Astrocyte (in vitro differentiated cells and primary cell): Measurements from ENCODE around the gene ABHD15. TPM values are rescaled to one million over a fixed set of nuclear protein-coding genes. Genes with fewer than 3 reads are reported as not detected.

Source experiments
- DNase-seq: peaks from one replicate; pipeline ENCODE4 v3.0.0-alpha.2; 2010; ENCODE audit warnings: low read depth
- FAIRE-seq: peaks from 2 replicates; lab custom pipeline; 2011; peaks lifted over from hg19 to GRCh38; lab: Jason Lieb, UNC
- H2AFZ ChIP-seq: 2 replicates; pipeline ENCODE4 v1.6.0; 2012; ENCODE audit warnings: low read depth, low read length, inconsistent platforms
- H3K27ac ChIP-seq: 2 replicates; pipeline ENCODE4 v1.5.1; 2011; ENCODE audit warnings: low read depth, low read length, inconsistent platforms
- H3K27me3 ChIP-seq: 2 replicates; pipeline ENCODE4 v1.6.0; 2011; ENCODE audit warnings: low read length, inconsistent platforms; ENCODE audit not compliant: insufficient read depth
- H3K36me3 ChIP-seq: 2 replicates; pipeline ENCODE4 v1.5.1; 2011; ENCODE audit warnings: low read length, inconsistent platforms; ENCODE audit not compliant: insufficient read depth
- H3K4me1 ChIP-seq: 2 replicates; pipeline ENCODE4 v1.5.1; 2011; ENCODE audit warnings: low read length, inconsistent platforms; ENCODE audit not compliant: insufficient read depth
- H3K4me2 ChIP-seq: 2 replicates; pipeline ENCODE4 v1.6.0; 2012; ENCODE audit warnings: low read length, inconsistent platforms
- H3K4me3 ChIP-seq: 2 replicates; pipeline ENCODE4 v1.5.1; 2011; ENCODE audit warnings: low read depth, mild to moderate bottlenecking, low read length, inconsistent platforms; ENCODE audit not compliant: insufficient read depth
- H3K79me2 ChIP-seq: 2 replicates; pipeline ENCODE4 v1.6.0; 2012; ENCODE audit warnings: mild to moderate bottlenecking, low read length, inconsistent platforms; ENCODE audit not compliant: insufficient read depth
- H3K9ac ChIP-seq: 2 replicates; pipeline ENCODE4 v1.6.0; 2012; ENCODE audit warnings: mild to moderate bottlenecking, low read length, inconsistent platforms
- H3K9me3 ChIP-seq: 2 replicates; pipeline ENCODE4 v1.5.1; 2012; ENCODE audit warnings: low read depth, mild to moderate bottlenecking, low read length, inconsistent platforms; ENCODE audit not compliant: insufficient read depth
- H4K20me1 ChIP-seq: 2 replicates; pipeline ENCODE4 v1.6.0; 2012; ENCODE audit warnings: low read length, inconsistent platforms; ENCODE audit not compliant: insufficient read depth
- H3K27ac Mint-ChIP-seq: one replicate; pipeline ENCODE4 v1.8.0; 2021; ENCODE audit warnings: mild to moderate bottlenecking, mixed read lengths; ENCODE audit not compliant: unreplicated experiment
- H3K27me3 Mint-ChIP-seq: one replicate; pipeline ENCODE4 v1.8.0; 2021; ENCODE audit warnings: low read depth, mixed read lengths; ENCODE audit not compliant: unreplicated experiment
- H3K36me3 Mint-ChIP-seq: one replicate; pipeline ENCODE4 v1.8.0; 2021; ENCODE audit warnings: low read depth, mixed read lengths; ENCODE audit not compliant: unreplicated experiment
- H3K4me1 Mint-ChIP-seq: one replicate; pipeline ENCODE4 v1.8.0; 2021; ENCODE audit warnings: low read depth, mixed read lengths; ENCODE audit not compliant: unreplicated experiment
- H3K4me3 Mint-ChIP-seq: one replicate; pipeline ENCODE4 v1.8.0; 2021; ENCODE audit warnings: mild to moderate bottlenecking, moderate library complexity, mixed read lengths; ENCODE audit not compliant: unreplicated experiment
- H3K9me3 Mint-ChIP-seq: one replicate; pipeline ENCODE4 v1.8.0; 2021; ENCODE audit warnings: mild to moderate bottlenecking, mixed read lengths; ENCODE audit not compliant: unreplicated experiment
- CTCF ChIP-seq: IDR thresholded peaks from 2 replicates; pipeline ENCODE4 v1.5.1; 2011; ENCODE audit warnings: low read depth, mild to moderate bottlenecking, inconsistent platforms, low read length, moderate library complexity; ENCODE audit not compliant: insufficient read depth
- EZH2 ChIP-seq: IDR thresholded peaks from 2 replicates; pipeline ENCODE4 v1.6.1; 2012; ENCODE audit warnings: mild to moderate bottlenecking, low read length, inconsistent platforms; ENCODE audit not compliant: insufficient read depth
- total RNA-seq: library from RNA; stranded (reverse); gene quantifications from 2 replicates; pipeline ENCODE4 v1.2.1, GENCODE V29; 2021

ABHD15 gene
- total RNA-seq, 1 donor from 2014 or later = 8.6 TPM

GRCh38 chr17:29565643-29566472, 979 bp downstream of the ABHD15 start:
- H2AFZ ChIP-seq = peak overlapping the region; percentile 77
- H3K36me3 ChIP-seq = no peaks in the 10 kb centered on the region
- no peak for FAIRE-seq
- Mint-ChIP-seq H3K27me3 (peaks cover 23% of the 10 kb centered on the region), H3K36me3 (peaks cover 22% of the 10 kb centered on the region), H3K27ac (no peak overlapping the region), H3K4me3 (peak overlapping the region; percentile 79), H3K9me3 (no peaks in the 10 kb centered on the region), H3K4me1 (peaks cover 5% of the 10 kb centered on the region)
- H3K9ac ChIP-seq = no peak overlapping the region
- no peak overlapping the region for H3K27ac ChIP-seq
- DNase-seq = no peak
- no peaks in the 10 kb centered on the region for H3K79me2 ChIP-seq
- peaks cover 5% of the 10 kb centered on the region for H3K27me3 ChIP-seq
- H4K20me1 ChIP-seq = peaks cover 12% of the 10 kb centered on the region
- peak overlapping the region; percentile 92 for H3K4me2 ChIP-seq
- H3K4me3 ChIP-seq = peak overlapping the region; percentile 50
- peaks cover 18% of the 10 kb centered on the region for H3K4me1 ChIP-seq
- peak; percentile 35 for TF ChIP-seq EZH2
- no peak for TF ChIP-seq CTCF
- H3K9me3 ChIP-seq = no peaks in the 10 kb centered on the region

DNA sequence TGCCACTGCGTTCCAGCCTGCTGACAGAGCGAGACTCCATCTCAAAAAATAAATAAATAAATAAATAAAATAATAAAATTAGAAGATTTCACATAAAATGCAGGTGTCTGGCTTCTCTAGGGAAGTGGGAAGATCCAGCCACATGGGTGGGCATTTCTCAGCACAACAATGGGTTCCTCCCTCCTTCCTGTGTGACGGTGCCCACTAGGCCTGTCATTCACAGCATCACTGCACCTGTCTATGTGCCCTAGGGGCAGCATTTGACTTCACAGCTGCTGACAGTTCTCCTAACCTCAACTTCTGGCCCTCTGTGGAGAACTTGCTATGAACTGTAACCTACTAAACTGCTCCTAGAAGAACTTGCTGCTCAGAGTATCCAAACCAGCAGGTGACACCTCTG, 3.0 kb downstream of the ABHD15 start:
- H3K79me2 ChIP-seq = no peaks in the 10 kb centered on the region
- no peaks in the 10 kb centered on the region for H3K36me3 ChIP-seq
- peaks cover 17% of the 10 kb centered on the region for H3K36me3 Mint-ChIP-seq
- no peaks in the 10 kb centered on the region for H3K4me1 Mint-ChIP-seq
- H3K9ac ChIP-seq = no peak overlapping the region
- no peak overlapping the region for H2AFZ ChIP-seq
- H3K9me3 Mint-ChIP-seq = no peaks in the 10 kb centered on the region
- no peak for TF ChIP-seq EZH2
- TF ChIP-seq CTCF = no peak
- H3K27ac Mint-ChIP-seq = peak overlapping the region; percentile 34
- no peak overlapping the region for H3K4me3 ChIP-seq
- H3K27me3 Mint-ChIP-seq = peaks cover 22% of the 10 kb centered on the region
- no peak overlapping the region for H3K4me3 Mint-ChIP-seq
- DNase-seq (no peak), FAIRE-seq (no peak)
- peaks cover 5% of the 10 kb centered on the region for H4K20me1 ChIP-seq
- no peak overlapping the region for H3K4me2 ChIP-seq
- H3K9me3 ChIP-seq = no peaks in the 10 kb centered on the region
- no peak overlapping the region for H3K27ac ChIP-seq
- peaks cover 5% of the 10 kb centered on the region for H3K27me3 ChIP-seq
- H3K4me1 ChIP-seq = peaks cover 8% of the 10 kb centered on the region

DNA sequence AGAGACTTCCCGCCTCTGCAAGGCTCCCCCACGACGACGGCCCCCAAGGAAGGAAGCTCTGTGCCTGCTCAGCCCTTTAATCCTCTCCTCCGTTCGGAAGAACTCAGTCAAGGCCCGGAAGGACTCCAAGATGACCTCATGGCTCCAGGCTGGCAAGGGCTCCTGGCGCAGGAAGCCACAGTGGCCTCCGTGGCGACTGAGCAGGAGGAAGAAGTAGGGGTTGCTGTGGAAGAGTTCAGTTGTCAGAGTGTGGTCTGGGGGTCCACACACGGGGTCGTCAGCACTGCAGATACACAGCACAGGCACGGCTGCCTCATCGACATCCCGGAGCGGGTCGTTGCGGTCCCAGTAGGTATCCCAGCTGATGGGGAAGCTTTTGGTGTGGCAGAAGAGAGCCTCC, 4.2 kb downstream of the ABHD15 start:
- H3K4me3 Mint-ChIP-seq = no peak overlapping the region
- H3K36me3 ChIP-seq = no peaks in the 10 kb centered on the region
- no peak overlapping the region for H3K4me2 ChIP-seq
- H3K4me1 Mint-ChIP-seq = no peaks in the 10 kb centered on the region
- H3K9me3 ChIP-seq = no peaks in the 10 kb centered on the region
- H3K9ac ChIP-seq = no peak overlapping the region
- H3K36me3 Mint-ChIP-seq = peaks cover 17% of the 10 kb centered on the region
- no peak overlapping the region for H3K4me3 ChIP-seq
- no peaks in the 10 kb centered on the region for H3K9me3 Mint-ChIP-seq
- no peak overlapping the region for H3K27ac Mint-ChIP-seq
- peaks cover 5% of the 10 kb centered on the region for H4K20me1 ChIP-seq
- no peak overlapping the region for H2AFZ ChIP-seq
- H3K27me3 Mint-ChIP-seq = peaks cover 22% of the 10 kb centered on the region
- peaks cover 5% of the 10 kb centered on the region for H3K27me3 ChIP-seq
- H3K27ac ChIP-seq = no peak overlapping the region
- FAIRE-seq = no peak
- DNase-seq = no peak
- H3K4me1 ChIP-seq = peaks cover 7% of the 10 kb centered on the region
- H3K79me2 ChIP-seq = no peaks in the 10 kb centered on the region
- no peak for TF ChIP-seq EZH2
- TF ChIP-seq CTCF = no peak
